ENCODE data around the gene CRMP1.

GRCh38 chr4:5809216-5809776, 83.6 kb downstream of the CRMP1 start:
- TF ChIP-seq CTCF (IDR thresholded peaks at IDR 0.05): no peak
- no peak for TF ChIP-seq POLR2A (IDR thresholded peaks at IDR 0.05)

Measured in adrenal gland (tissue), 5 donors.